GM18505 (cell line): ENCODE results near the gene TDRD15.

ENCODE experiments used
- ATAC-seq: cut with Tn5 transposase; IDR thresholded peaks from one replicate; pipeline ENCODE4 v1.9.1; 2021; ENCODE audit not compliant: unreplicated experiment
- POLR2A ChIP-seq: IDR thresholded peaks from 4 replicates; pipeline ENCODE4 v1.6.1; 2011; ENCODE audit warnings: borderline replicate concordance; ENCODE audit not compliant: insufficient read depth, insufficient read length; ENCODE audit errors: extremely low read depth

TDRD15 gene

DNA sequence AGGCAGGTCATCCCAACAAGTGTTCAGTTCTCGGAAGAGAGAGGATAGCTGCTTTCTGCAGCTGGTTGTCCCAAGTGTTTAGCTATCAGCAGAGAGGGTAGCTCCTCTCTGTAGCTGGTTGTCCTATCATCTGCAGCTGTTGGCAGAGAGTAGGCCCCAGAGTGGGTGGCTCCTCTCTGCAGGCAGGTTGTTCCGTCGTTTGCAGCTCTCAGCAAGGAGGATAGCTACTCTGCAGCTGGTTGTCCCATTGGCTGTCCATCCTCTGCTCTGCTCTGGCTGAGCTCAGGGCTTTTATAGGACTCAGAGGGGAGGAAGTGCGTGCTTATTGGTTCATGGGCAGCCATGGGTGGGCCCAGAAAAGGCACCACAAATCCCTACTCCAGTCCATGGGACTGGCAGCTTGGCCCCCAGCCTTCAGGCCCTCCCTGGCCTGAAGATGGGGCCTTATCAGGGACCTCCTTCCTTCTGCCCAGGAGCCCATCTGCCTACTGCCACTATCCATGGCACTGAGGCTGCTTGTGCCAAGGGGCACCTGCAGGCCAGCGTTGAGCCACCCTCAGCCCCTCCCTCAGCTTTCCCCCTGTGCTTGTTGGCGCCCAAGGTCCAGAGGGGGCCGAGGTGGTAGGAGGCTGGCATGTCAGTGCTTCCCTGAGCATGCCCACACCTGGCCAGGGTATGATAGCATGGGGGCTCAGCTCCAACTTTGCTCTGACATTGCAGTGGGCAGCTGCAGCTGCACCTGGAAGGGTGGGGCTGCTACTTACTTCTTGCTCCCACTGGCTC is 38.3 kb downstream of the TDRD15 start:
- no peak for ATAC-seq
- no peak for TF ChIP-seq POLR2A

DNA sequence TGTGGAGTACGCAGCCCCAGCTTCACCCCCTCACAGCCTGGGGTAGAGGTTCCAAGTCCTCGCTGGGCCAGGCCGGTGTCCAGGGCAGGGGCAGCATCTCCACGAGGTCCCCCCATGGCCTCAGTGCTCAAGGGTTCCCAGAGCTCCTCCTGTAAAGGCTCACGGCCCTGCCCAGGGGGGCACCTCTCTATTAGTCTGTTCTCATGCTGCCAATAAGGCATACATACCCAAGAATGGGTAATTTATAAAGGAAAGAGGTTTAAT is 38.8 kb downstream of the TDRD15 start:
- no peak for ATAC-seq
- no peak for TF ChIP-seq POLR2A

DNA sequence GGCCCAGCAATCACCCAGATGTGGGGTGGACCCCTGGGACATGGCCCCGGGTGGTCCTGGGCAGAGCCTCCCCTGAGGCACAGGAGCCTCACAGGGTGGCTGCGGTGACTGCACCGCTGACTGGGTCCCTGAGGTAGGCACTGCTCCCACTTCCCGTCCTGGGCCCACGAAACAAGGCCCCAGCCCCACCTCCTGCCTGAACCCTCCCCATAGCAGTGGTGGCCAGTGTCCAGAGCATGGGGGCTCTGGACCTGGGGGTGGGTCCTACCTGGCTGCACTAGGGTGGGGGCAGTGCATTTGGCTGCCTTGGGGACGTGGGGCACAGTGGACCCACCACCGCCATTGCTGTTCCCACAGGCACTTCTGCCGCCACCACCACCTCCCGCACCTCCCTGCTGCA is 39.4 kb downstream of the TDRD15 start:
- no peak for TF ChIP-seq POLR2A
- ATAC-seq = no peak

GRCh38 chr2:21165350-21165749 is 41.6 kb downstream of the TDRD15 start:
- no peak for ATAC-seq
- no peak for TF ChIP-seq POLR2A

GRCh38 chr2:21175895-21176646 is 52.3 kb downstream of the TDRD15 start:
- ATAC-seq = no peak
- TF ChIP-seq POLR2A = no peak

DNA sequence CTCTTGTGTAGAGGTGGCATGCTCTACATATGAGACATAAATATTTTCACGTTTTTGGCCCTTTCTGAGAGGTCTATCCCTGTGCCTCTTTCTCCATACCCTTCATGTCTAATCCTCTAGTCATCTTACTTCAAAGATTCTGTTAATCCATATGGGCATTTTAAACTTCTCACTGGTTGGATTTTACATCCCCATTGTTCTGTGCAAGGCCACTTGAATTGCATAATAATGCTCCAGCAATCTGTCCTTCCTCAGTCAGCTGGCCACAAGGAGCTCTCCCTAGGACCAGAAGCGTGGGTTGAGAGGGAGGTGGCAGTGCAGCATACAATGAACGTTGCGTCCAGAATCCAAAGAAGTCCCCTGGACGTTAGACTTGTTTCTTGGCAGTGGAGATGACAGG is 58.2 kb downstream of the TDRD15 start:
- ATAC-seq = no peak
- TF ChIP-seq POLR2A = no peak

DNA sequence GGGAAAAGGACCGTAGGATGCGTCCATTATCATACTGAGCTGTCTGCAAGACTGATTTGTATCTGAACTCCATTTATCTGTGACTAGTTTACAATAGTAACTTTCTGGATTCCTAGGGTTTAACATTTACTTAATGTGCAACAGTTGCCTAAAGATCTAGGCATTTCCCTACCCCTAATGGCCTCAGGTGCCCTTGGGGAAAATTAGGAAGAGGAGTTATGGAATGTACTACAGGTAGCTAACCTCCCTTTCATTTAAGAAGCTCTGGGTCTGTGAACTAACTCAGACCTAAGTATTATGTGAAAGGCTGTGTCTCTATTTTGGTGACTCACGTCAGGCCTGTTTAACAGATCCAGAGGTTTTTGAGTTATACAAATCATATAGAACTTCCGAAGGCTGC is 59.5 kb downstream of the TDRD15 start:
- no peak for ATAC-seq
- TF ChIP-seq POLR2A = no peak

GRCh38 chr2:21183726-21184125 is 60.0 kb downstream of the TDRD15 start:
- ATAC-seq = no peak
- TF ChIP-seq POLR2A = no peak

DNA sequence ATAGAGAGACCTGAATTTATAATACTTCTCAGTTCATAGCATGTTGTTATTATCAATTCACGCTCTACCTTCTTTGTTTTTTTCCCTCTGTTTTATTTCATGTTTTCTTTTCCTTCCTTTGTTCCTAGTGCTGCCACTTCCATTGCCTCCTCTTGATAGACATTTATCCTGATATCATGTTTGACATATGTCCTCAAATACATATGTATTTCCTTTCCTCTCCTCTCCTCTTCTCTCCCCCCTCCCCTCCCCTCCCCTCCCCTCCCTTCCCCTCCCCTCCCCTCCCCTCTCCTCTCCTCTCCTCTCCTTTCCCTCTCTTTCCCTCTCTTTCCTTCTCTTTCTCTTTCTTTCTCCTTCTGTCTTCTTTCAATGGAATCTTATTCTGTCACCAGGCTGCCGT is 67.8 kb downstream of the TDRD15 start:
- no peak for ATAC-seq
- TF ChIP-seq POLR2A = no peak
